Measurements from ENCODE around the gene UGT1A10.
"Not testable (repeated sequence)": the region's sequence is repeated elsewhere in the genome, so short reads cannot be mapped to it uniquely, and the experiment has no call there.

Gene UGT1A10

DNA sequence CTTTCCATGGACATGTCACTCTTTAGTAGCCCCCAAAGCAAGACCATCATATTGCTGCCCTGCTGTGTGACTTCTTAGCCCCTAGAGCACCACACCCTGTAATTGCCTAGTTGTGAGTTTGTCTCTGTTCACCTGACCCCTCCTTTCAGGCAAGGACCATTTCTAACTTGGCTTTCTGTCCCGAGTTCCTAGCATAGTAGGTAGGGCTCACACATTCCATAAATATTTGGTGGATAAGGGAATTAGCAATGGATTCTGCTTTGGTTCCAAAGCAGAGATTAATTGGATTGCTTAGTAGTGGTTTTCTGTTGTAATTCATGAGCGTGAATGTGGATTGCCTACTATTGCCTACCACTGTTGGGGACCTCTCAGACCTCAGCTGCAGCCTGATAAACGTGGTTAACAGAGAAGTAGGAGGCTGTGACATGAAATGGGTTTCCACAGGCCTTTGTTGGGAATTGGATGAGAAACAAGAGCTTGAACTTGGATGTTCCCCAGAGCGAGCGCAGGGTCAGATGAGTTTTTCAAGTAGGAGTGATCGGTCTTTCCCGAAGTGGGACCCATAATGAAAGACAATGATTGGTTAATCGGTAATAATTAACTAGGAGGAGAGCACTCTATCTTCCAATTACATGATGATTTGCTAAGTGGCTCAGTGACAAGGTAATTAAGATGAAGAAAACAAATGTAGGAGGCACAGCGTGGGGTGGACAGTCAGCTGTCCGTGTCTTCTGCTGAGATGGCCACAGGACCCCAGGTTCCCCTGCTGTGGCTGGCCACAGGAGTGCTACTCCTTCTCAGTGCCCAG is 110.4 kb downstream of the UGT1A10 start:
- no peaks in the 10 kb centered on the region for H3K4me1 ChIP-seq (ENCODE audit: insufficient read depth, low read length)
- H3K9me3 ChIP-seq (ENCODE audit: low read length) = no peaks in the 10 kb centered on the region
- H3K4me3 ChIP-seq (ENCODE audit: low read depth in 1 of 2, low read length in 2 of 2) = no peak overlapping the region
- H3K27me3 ChIP-seq (ENCODE audit: control insufficient read depth in 1 of 2, insufficient read depth in 2 of 2, low read length in 2 of 2) = no peaks in the 10 kb centered on the region
- no peak overlapping the region for H3K9ac ChIP-seq (ENCODE audit: low read length)
- no peaks in the 10 kb centered on the region for H3K36me3 ChIP-seq (ENCODE audit: insufficient read depth, low read length)
- H3K27ac ChIP-seq (ENCODE audit: low read depth, low read length) = no peak overlapping the region

DNA sequence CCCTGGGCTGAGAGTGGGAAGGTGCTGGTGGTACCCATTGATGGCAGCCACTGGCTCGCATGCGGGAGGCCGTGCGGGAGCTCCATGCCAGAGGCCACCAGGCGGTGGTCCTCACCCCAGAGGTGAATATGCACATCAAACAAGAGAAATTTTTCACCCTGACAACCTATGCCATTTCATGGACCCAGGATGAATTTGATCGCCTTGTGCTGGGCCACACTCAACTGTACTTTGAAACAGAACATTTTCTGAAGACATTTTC is 111.0 kb downstream of the UGT1A10 start:
- Histone ChIP-seq H3K27me3 (ENCODE audit: control insufficient read depth in 1 of 2, insufficient read depth in 2 of 2, low read length in 2 of 2) (no peaks in the 10 kb centered on the region), H3K36me3 (ENCODE audit: insufficient read depth, low read length) (no peaks in the 10 kb centered on the region), H3K9ac (ENCODE audit: low read length) (no peak overlapping the region), H3K27ac (ENCODE audit: low read depth, low read length) (no peak overlapping the region), H3K4me1 (ENCODE audit: insufficient read depth, low read length) (no peaks in the 10 kb centered on the region), H3K4me3 (ENCODE audit: low read depth in 1 of 2, low read length in 2 of 2) (no peak overlapping the region), H3K9me3 (ENCODE audit: low read length) (no peaks in the 10 kb centered on the region)

DNA sequence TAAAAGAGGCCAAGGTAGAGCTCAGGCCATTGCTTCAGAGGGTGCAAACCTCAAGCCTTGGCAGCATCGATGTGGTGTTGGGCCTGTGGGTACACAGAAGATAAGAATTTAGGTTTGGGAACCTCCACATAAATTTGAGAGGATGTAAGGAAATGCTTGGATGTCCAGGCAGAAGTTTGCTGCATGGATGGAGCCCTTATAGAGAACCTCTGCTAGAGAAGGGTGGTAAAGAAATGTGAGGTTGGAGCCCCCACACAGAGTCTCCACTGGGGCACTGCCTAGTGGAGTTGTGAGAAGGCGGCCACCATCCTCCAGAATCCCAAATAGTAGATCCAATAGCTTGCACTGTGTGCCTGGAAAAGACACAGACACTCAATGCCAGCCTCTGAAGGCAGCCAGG is 114.4 kb downstream of the UGT1A10 start:
- not testable (repeated sequence) for H3K4me3 ChIP-seq (ENCODE audit: low read depth in 1 of 2, low read length in 2 of 2); H3K9ac ChIP-seq (ENCODE audit: low read length); H3K4me1 ChIP-seq (ENCODE audit: insufficient read depth, low read length); H3K27ac ChIP-seq (ENCODE audit: low read depth, low read length); H3K36me3 ChIP-seq (ENCODE audit: insufficient read depth, low read length); H3K27me3 ChIP-seq (ENCODE audit: control insufficient read depth in 1 of 2, insufficient read depth in 2 of 2, low read length in 2 of 2); H3K9me3 ChIP-seq (ENCODE audit: low read length)

DNA sequence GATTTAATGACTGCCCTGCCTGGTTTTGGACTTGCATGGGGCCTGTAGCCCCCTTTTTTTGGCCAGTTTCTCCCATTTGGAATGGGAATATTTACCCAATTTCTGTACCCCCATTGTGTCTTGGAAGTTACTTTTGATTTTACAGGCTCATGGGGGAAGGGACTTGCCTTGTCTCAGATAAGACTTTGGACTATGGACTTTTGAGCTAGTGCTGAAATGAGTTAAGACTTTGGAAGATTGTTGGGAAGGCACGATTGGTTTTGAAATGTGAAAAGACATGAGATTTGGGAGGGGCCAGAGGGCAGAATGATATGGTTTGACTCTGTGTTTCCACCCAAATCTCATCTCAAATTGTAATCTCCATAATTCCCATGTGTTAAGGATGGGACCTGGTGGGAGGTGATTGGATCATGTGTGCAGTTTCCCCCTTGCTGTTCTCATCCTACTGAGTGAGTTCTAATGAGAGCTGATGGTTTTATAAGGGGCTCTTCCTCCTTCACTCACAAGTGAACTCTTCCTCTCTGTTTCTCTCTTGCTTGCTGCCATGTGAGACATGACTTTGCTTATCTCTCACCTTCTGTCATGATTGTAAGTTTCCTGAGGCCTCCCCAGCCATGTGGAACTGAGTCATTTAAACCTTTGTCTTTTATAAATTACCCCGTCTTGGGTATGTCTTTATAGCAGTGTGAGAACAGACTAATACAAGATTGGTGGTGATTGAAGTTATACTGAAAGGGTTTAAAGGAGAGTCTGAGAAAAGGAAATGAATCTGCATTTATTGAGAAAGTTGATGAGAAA is 115.2 kb downstream of the UGT1A10 start:
- H3K4me3 ChIP-seq (ENCODE audit: low read depth in 1 of 2, low read length in 2 of 2); H3K27me3 ChIP-seq (ENCODE audit: control insufficient read depth in 1 of 2, insufficient read depth in 2 of 2, low read length in 2 of 2); H3K9me3 ChIP-seq (ENCODE audit: low read length); H3K4me1 ChIP-seq (ENCODE audit: insufficient read depth, low read length); H3K27ac ChIP-seq (ENCODE audit: low read depth, low read length); H3K9ac ChIP-seq (ENCODE audit: low read length); H3K36me3 ChIP-seq (ENCODE audit: insufficient read depth, low read length): not testable (repeated sequence)

DNA sequence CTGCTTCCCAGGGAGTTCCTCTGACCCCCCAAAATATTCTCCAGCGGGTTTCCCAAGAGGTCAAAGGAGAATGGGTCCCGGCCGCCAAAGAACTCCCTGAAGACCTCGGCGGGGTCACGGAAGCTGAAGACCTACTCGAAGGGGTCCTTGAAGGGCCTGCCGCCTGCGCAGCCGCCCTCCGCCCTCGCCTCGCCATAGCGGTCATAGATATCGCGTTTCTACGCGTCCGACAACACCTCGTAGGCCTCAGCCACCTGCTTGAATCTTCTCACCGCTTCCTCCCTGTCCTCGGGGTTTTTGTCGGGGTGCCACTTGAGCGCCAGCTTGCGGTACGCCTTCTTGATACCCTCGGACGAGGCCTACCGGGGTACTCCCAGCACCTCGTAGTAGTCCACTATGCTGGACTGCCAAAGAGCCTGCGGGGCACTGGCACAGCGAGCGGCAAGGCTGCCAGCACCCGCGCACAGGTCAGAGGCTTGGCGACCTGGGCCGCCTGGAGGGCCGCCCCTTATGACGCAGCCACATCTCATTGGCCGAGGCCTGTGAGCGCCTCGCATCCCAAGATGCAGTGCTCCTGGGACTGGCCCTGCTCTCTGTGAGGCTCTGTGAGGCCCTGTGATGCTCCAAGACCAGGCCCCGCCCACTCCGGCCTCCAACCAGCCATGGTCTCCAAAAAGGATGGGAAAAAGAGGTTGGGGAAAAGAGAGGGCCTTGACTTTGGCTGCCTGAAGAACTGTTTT is 118.8 kb downstream of the UGT1A10 start:
- Histone ChIP-seq H3K27ac (ENCODE audit: low read depth, low read length) (no peak overlapping the region), H3K9ac (ENCODE audit: low read length) (no peak overlapping the region), H3K27me3 (ENCODE audit: control insufficient read depth in 1 of 2, insufficient read depth in 2 of 2, low read length in 2 of 2) (no peaks in the 10 kb centered on the region), H3K4me1 (ENCODE audit: insufficient read depth, low read length) (no peaks in the 10 kb centered on the region), H3K9me3 (ENCODE audit: low read length) (no peaks in the 10 kb centered on the region), H3K36me3 (ENCODE audit: insufficient read depth, low read length) (no peaks in the 10 kb centered on the region), H3K4me3 (ENCODE audit: low read depth in 1 of 2, low read length in 2 of 2) (no peak overlapping the region)

DNA sequence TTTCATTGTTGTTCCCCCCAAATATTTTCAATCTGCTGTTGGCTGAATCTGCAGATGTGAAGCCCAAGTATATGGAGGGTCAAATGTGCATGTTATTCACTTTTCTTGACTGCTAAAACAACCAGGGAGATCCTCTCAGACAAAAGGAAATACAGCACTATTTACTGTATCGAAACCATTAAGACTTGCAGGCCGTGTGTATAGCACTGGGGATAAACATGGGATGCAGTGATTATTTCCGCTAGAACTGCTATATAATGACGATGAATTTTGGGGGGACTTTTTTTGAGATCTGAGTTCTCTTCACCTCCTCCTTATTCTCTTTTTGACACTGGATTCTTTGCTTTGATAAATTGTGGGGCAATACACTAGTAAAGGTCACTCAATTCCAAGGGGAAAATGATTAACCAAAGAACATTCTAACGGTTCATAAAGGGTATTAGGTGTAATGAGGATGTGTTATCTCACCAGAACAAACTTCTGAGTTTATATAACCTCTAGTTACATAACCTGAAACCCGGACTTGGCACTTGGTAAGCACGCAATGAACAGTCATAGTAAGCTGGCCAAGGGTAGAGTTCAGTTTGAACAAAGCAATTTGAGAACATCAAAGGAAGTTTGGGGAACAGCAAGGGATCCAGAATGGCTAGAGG is 120.3 kb downstream of the UGT1A10 start:
- H3K9ac ChIP-seq (ENCODE audit: low read length) = no peak overlapping the region

DNA sequence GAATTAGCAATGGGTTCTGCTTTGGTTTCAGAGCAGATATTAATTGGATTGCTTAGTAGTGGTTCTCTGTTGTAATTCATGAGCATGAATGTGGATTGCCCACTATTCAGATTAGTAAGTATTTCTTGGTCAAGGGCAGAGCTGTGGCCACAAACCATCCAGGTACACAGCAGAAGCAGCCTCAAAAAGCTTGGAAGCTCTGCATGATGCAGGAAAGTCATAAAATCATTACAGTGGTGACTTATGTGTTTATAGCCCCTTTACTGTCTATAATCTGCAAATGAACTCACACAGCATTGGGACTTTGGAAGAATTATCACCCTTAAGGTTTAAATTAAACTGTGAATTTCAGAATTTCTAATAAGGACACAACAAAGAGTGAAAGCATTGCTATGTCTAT is 121.9 kb downstream of the UGT1A10 start:
- Histone ChIP-seq H3K9me3 (ENCODE audit: low read length) (no peaks in the 10 kb centered on the region), H3K9ac (ENCODE audit: low read length) (no peak overlapping the region)

More for the DNA sequence above, 120.3 kb downstream of the UGT1A10 start:
- Histone ChIP-seq H3K4me3 (ENCODE audit: low read depth in 1 of 2, low read length in 2 of 2) (no peak overlapping the region), H3K9me3 (ENCODE audit: low read length) (no peaks in the 10 kb centered on the region), H3K36me3 (ENCODE audit: insufficient read depth, low read length) (no peaks in the 10 kb centered on the region), H3K27ac (ENCODE audit: low read depth, low read length) (no peak overlapping the region), H3K4me1 (ENCODE audit: insufficient read depth, low read length) (no peaks in the 10 kb centered on the region), H3K27me3 (ENCODE audit: control insufficient read depth in 1 of 2, insufficient read depth in 2 of 2, low read length in 2 of 2) (no peaks in the 10 kb centered on the region)

DNA sequence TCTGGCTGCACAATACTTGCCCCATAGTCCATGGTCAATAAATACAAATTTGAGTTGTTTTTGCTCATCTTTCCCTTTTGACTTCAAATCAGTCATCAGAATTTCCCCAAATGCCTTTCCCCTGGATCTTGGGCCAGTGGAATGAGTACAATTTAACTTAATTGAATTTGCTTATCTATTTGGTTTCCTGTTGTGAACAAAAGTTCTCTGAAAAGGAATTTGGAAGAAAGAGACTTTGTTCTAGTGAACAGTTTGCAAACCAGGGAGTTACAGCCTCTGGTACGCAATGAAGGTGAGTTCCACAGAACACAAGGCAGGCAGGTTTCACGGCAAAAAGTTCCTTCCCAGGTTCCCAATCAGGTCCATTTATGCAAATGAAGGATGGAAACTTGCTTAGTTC is 122.6 kb downstream of the UGT1A10 start:
- Histone ChIP-seq H3K27me3 (ENCODE audit: control insufficient read depth in 1 of 2, insufficient read depth in 2 of 2, low read length in 2 of 2) (no peaks in the 10 kb centered on the region), H3K27ac (ENCODE audit: low read depth, low read length) (no peak overlapping the region), H3K9ac (ENCODE audit: low read length) (no peak overlapping the region), H3K9me3 (ENCODE audit: low read length) (no peaks in the 10 kb centered on the region), H3K4me3 (ENCODE audit: low read depth in 1 of 2, low read length in 2 of 2) (no peak overlapping the region), H3K36me3 (ENCODE audit: insufficient read depth, low read length) (no peaks in the 10 kb centered on the region), H3K4me1 (ENCODE audit: insufficient read depth, low read length) (no peaks in the 10 kb centered on the region)

More for the DNA sequence above, 121.9 kb downstream of the UGT1A10 start:
- no peaks in the 10 kb centered on the region for H3K4me1 ChIP-seq (ENCODE audit: insufficient read depth, low read length)
- H3K27ac ChIP-seq (ENCODE audit: low read depth, low read length) = no peak overlapping the region
- H3K4me3 ChIP-seq (ENCODE audit: low read depth in 1 of 2, low read length in 2 of 2) = no peak overlapping the region
- H3K27me3 ChIP-seq (ENCODE audit: control insufficient read depth in 1 of 2, insufficient read depth in 2 of 2, low read length in 2 of 2) = no peaks in the 10 kb centered on the region
- H3K36me3 ChIP-seq (ENCODE audit: insufficient read depth, low read length) = no peaks in the 10 kb centered on the region

DNA sequence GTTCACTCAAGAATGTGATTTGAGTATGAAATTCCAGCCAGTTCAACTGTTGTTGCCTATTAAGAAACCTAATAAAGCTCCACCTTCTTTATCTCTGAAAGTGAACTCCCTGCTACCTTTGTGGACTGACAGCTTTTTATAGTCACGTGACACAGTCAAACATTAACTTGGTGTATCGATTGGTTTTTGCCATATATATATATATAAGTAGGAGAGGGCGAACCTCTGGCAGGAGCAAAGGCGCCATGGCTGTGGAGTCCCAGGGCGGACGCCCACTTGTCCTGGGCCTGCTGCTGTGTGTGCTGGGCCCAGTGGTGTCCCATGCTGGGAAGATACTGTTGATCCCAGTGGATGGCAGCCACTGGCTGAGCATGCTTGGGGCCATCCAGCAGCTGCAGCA is 123.8 kb downstream of the UGT1A10 start, which contains the start of gene UGT1A1:
Gene UGT1A1, plus strand, starts transcription at position 228 of the 400 bp plus-strand sequence. Its CDS starts 18 bp downstream, at position 246.
- no peaks in the 10 kb centered on the region for H3K27me3 ChIP-seq (ENCODE audit: control insufficient read depth in 1 of 2, insufficient read depth in 2 of 2, low read length in 2 of 2)

DNA sequence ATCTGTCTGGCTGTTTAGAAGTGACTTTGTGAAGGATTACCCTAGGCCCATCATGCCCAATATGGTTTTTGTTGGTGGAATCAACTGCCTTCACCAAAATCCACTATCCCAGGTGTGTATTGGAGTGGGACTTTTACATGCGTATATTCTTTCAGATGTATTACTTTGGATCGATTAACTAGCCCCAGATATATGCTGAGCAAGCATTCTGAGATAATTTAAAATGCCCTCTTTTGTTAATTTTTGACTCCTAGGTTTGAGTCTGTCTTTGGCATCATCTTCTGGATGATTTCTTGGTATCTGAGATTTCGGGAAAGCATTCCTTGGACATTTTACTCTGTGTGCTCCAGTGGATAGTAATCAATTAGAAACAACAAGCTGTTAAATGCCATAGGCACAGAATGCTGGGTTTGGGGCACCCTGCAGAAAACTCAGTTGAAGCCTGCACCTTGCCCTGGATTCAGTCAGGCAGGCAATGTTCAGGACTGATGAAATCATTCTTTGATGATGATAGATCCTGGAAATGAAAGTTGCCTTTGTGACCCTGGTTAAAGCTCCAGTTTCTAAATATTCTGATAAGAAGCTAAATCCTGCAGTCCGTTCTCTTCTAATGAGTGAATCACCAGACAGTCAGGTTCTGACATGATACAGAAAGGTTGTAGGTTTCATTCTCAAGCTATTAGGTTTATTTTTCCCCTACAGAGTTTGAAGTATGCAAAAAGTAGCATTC is 125.0 kb downstream of the UGT1A10 start:
- no peak overlapping the region for H3K27ac ChIP-seq (ENCODE audit: low read depth, low read length)
- H3K4me1 ChIP-seq (ENCODE audit: insufficient read depth, low read length) = no peaks in the 10 kb centered on the region
- no peak overlapping the region for H3K9ac ChIP-seq (ENCODE audit: low read length)
- no peaks in the 10 kb centered on the region for H3K9me3 ChIP-seq (ENCODE audit: low read length)
- no peak overlapping the region for H3K4me3 ChIP-seq (ENCODE audit: low read depth in 1 of 2, low read length in 2 of 2)
- H3K27me3 ChIP-seq (ENCODE audit: control insufficient read depth in 1 of 2, insufficient read depth in 2 of 2, low read length in 2 of 2) = no peaks in the 10 kb centered on the region
- no peaks in the 10 kb centered on the region for H3K36me3 ChIP-seq (ENCODE audit: insufficient read depth, low read length)

More for the DNA sequence above, 123.8 kb downstream of the UGT1A10 start, which contains the start of gene UGT1A1:
- Histone ChIP-seq H3K9ac (ENCODE audit: low read length) (no peak within 1 kb of the TSS), H3K36me3 (ENCODE audit: insufficient read depth, low read length) (no peaks in the 10 kb centered on the region), H3K9me3 (ENCODE audit: low read length) (no peaks in the 10 kb centered on the region), H3K4me1 (ENCODE audit: insufficient read depth, low read length) (no peaks in the 10 kb centered on the region), H3K27ac (ENCODE audit: low read depth, low read length) (no peak within 1 kb of the TSS), H3K4me3 (ENCODE audit: low read depth in 1 of 2, low read length in 2 of 2) (no peak within 1 kb of the TSS)

Measured in muscle layer of colon (tissue), 2 donors.